ENCODE data around the gene ISYNA1. TPM values are rescaled to one million over a fixed set of nuclear protein-coding genes. Genes with fewer than 3 reads are reported as not detected.

Gene ISYNA1
- total and polyA plus RNA-seq, 10 of the 15 experiments (the other 5 are each of a cell fraction or from before 2014, with no cell fraction given): 1.9 to 37.0 (median 9.1) TPM

- no TSS peak for BruUV-seq (replicated peaks)
- Histone ChIP-seq H3K79me2 (ENCODE audit: control insufficient read depth, insufficient read depth, low read length) (no peaks in the 10 kb centered on the region), H3K27me3 (replicated peaks in 1 of 2; ENCODE audit: control insufficient read depth in 2 of 2, insufficient read depth in 2 of 2, low read length in 1 of 2) (no peaks in the 10 kb centered on the region), H3K4me2 (ENCODE audit: control insufficient read depth, insufficient read depth) (no peak overlapping the region), H3K4me1 (ENCODE audit: control insufficient read depth, insufficient read depth, low read length) (peaks cover 3% of the 10 kb centered on the region; the same call in 1 of the 2 replicates), H3K4me3 (no peak overlapping the region), H3K9me3 (replicated peaks; ENCODE audit: control insufficient read depth, insufficient read depth, low read length) (no peaks in the 10 kb centered on the region), H2AFZ (ENCODE audit: control insufficient read depth, low read depth, low read length) (no peak overlapping the region), H4K20me1 (ENCODE audit: control insufficient read depth, insufficient read depth) (no peaks in the 10 kb centered on the region; the same call in 1 of the 2 replicates), H3K36me3 (ENCODE audit: control insufficient read depth in 2 of 2, insufficient read depth in 2 of 2, low read length in 1 of 2) (peaks cover 8 to 25% of the 10 kb centered on the region in 2 experiments; a peak in 3 of 4 replicates), H3K9ac (ENCODE audit: control insufficient read depth, insufficient read depth, low read length) (no peak overlapping the region), H3K27ac (ENCODE audit: control insufficient read depth, insufficient read depth) (no peak overlapping the region)
- CTCF ChIA-PET: interaction anchor here (1.0 kb wide), 1 partner anchor 8 kb away, joined by 7 read pairs; no protein-coding TSS in a partner anchor
- SMC1A ChIA-PET (ENCODE audit: uncharacterized antibody, unreplicated experiment): no interaction called here
- RAD21 ChIA-PET (ENCODE audit: unreplicated experiment): no interaction called here
- 100% methylated on average over 6 of the region's 6 CpGs for WGBS (ENCODE audit: insufficient coverage, insufficient replicate concordance, low lambda C conversion rate, missing lambda C conversion rate)
- DNase-seq (ENCODE audit: low read depth, low spot score) (no peak), FAIRE-seq (no peak), ATAC-seq (no peak)
- POLR2A ChIA-PET: no interaction called here
- in situ Hi-C loops (cut with MboI): no loop called here
- no peak for TF ChIP-seq NR2C2 (IDR thresholded peaks at IDR 0.05; ENCODE audit: borderline replicate concordance, control insufficient read depth, insufficient read length, low read depth)
- no peak for TF ChIP-seq HDAC2 (IDR thresholded peaks at IDR 0.05)
- TF ChIP-seq NKRF (conservative IDR thresholded peaks at IDR 0.05): no peak
- no peak for TF ChIP-seq NR2F1 (conservative IDR thresholded peaks at IDR 0.05)
- TF ChIP-seq PML (IDR thresholded peaks at IDR 0.05; ENCODE audit: low read length): no peak
- no peak for TF ChIP-seq BHLHE40 (IDR thresholded peaks at IDR 0.05; ENCODE audit: borderline replicate concordance in 1 of 2, low read depth in 2 of 2, low read length in 1 of 2)
- no peak for TF ChIP-seq ATF2 (IDR thresholded peaks at IDR 0.05; ENCODE audit: low read length)
- TF ChIP-seq RAD21 (IDR thresholded peaks at IDR 0.05; ENCODE audit: insufficient read depth, low read depth, low read length): no peak
- TF ChIP-seq ZNF384 (IDR thresholded peaks at IDR 0.05; ENCODE audit: borderline replicate concordance, low read depth, low read length): no peak
- TF ChIP-seq PRDM15 (CRISPR knock-in tag; IDR thresholded peaks at IDR 0.05): no peak
- no peak for TF ChIP-seq JUNB (IDR thresholded peaks at IDR 0.05)
- intact Hi-C loops (cut with micrococcal nuclease; ENCODE audit: unreplicated experiment): no loop called here
These were observed 5.5 kb upstream of the ISYNA1 start for GRCh38 chr19:18443406-18443805.
